ENCODE data around the gene BDH2.

The BDH2 gene

DNA sequence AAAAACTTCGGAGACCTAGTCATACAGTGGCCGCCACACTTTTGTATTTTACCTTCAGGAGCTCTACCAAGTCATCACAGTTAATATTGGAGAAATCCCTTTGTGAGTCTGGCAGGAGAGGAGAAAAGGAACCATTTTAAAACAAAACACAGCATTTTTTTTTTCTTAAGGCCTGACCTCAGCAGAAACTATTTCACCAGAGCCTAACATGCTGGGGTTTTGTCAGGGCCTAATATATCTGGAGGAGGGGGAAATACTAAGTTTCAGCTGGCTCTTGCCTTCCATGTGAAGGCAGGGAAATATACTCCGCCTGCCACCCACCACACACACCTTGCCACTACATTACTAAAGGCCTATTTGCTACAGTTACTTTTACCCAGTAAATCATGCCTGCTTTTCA is 26.5 kb upstream of the BDH2 start:
- CTCF ChIA-PET: no interaction called here
- POLR2A ChIA-PET: no interaction called here
- no peak for TF ChIP-seq NFRKB (IDR thresholded peaks at IDR 0.05)
- no peak for TF ChIP-seq FOXK2 (IDR thresholded peaks at IDR 0.05)
- no peak for TF ChIP-seq FOXA1 (IDR thresholded peaks at IDR 0.05)
- no peak for TF ChIP-seq SUZ12 (IDR thresholded peaks at IDR 0.05)
- no peak for TF ChIP-seq CTBP1 (IDR thresholded peaks at IDR 0.05; ENCODE audit: borderline replicate concordance)
- TF ChIP-seq BHLHE40 (IDR thresholded peaks at IDR 0.05; ENCODE audit: borderline replicate concordance): no peak
- TF ChIP-seq HDGF (IDR thresholded peaks at IDR 0.05; ENCODE audit: borderline replicate concordance): no peak
- TF ChIP-seq FOXM1 (IDR thresholded peaks at IDR 0.05; ENCODE audit: borderline replicate concordance): no peak
- no peak for TF ChIP-seq ARNT (IDR thresholded peaks at IDR 0.05)
- TF ChIP-seq, protein P1, sequence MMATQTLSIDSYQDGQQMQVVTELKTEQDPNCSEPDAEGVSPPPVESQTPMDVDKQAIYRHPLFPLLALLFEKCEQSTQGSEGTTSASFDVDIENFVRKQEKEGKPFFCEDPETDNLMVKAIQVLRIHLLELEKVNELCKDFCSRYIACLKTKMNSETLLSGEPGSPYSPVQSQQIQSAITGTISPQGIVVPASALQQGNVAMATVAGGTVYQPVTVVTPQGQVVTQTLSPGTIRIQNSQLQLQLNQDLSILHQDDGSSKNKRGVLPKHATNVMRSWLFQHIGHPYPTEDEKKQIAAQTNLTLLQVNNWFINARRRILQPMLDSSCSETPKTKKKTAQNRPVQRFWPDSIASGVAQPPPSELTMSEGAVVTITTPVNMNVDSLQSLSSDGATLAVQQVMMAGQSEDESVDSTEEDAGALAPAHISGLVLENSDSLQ (IDR thresholded peaks at IDR 0.05): no peak
- no peak for TF ChIP-seq ELF4 (IDR thresholded peaks at IDR 0.05)
- TF ChIP-seq L3MBTL2 (conservative IDR thresholded peaks at IDR 0.05): no peak
- DNase-seq (ENCODE audit: extremely low spot score): no peak

DNA sequence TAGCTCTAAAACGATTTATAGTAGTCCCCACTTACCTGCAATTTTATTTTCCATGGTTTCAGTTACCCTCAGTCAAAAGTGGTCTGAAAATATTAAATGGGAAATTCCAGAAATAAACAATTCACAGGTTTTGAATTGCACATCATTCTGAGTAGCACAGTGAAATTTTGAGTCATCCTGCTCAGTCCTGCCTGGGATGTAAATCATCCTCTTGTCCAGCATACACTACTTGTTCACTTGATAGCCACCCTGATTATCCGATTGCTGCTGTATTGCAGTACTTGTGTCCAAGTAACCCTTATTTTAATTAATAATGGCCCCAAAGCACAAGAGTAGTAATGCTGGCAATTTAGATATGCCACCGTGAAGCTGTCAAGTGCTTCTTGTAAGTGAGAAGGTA is 23.5 kb upstream of the BDH2 start:
- ChIA-PET CTCF (no interaction called here), POLR2A (no interaction called here)
- no peak for TF ChIP-seq ELF4 (IDR thresholded peaks at IDR 0.05)
- TF ChIP-seq TARDBP (IDR thresholded peaks at IDR 0.05): no peak
- TF ChIP-seq SP1 (IDR thresholded peaks at IDR 0.05): no peak
- DNase-seq (ENCODE audit: extremely low spot score): no peak

DNA sequence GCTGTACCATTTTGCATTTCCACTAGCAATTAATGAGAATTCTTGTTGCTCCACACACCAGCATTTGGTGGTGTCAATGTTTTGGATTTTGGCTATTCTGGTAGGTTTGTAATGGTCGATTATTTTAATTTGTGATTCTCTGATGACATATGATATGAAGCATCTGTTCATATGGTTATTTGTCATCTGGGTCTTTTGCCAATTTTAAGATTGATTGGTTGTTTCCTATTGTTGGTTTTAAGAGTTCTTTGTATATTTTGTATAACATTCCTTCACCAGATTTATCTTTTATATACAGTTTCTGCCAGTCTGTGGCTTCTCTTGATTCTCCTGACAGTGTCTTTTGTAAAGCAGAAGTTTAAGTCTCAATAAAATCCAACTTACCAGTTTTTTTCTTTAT is 18.5 kb upstream of the BDH2 start:
- ChIA-PET CTCF (no interaction called here), POLR2A (no interaction called here)
- TF ChIP-seq TARDBP (IDR thresholded peaks at IDR 0.05): no peak
- no peak for TF ChIP-seq SP1 (IDR thresholded peaks at IDR 0.05)
- no peak for TF ChIP-seq BHLHE40 (IDR thresholded peaks at IDR 0.05; ENCODE audit: borderline replicate concordance)
- TF ChIP-seq, protein P1 (IDR thresholded peaks at IDR 0.05): no peak
- TF ChIP-seq SUZ12 (IDR thresholded peaks at IDR 0.05): no peak
- TF ChIP-seq L3MBTL2 (conservative IDR thresholded peaks at IDR 0.05): no peak
- no peak for TF ChIP-seq ZNF384 (IDR thresholded peaks at IDR 0.05)
- TF ChIP-seq ARNT (IDR thresholded peaks at IDR 0.05): no peak
- no peak for TF ChIP-seq NFRKB (IDR thresholded peaks at IDR 0.05)
- no peak for TF ChIP-seq ELF4 (IDR thresholded peaks at IDR 0.05)
- DNase-seq (ENCODE audit: extremely low spot score): no peak

DNA sequence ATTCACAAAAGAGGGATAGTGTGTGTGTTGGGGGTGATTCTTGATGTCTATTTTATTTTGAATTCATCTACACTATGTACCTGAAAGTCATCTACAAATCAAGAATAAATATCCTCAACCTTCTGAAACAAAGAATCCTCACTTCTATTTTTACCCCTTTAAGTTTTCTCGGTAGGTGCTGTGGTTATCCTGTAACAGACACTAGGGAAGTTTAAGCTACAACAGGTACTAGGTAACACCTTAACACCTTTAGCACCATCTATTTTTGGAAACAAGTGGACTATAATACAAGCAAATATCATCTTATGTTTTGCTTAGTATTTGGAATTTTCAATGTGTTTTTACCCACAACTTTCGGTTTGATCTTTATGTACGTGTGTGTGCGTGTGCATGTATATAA is 12.0 kb upstream of the BDH2 start:
- TF ChIP-seq, protein P1 (IDR thresholded peaks at IDR 0.05): no peak
- TF ChIP-seq ARNT (IDR thresholded peaks at IDR 0.05) (no peak), ZNF384 (IDR thresholded peaks at IDR 0.05) (no peak), FOXA1 (IDR thresholded peaks at IDR 0.05) (no peak), SUZ12 (IDR thresholded peaks at IDR 0.05) (no peak), HDGF (IDR thresholded peaks at IDR 0.05; ENCODE audit: borderline replicate concordance) (no peak), BHLHE40 (IDR thresholded peaks at IDR 0.05; ENCODE audit: borderline replicate concordance) (no peak), CTBP1 (IDR thresholded peaks at IDR 0.05; ENCODE audit: borderline replicate concordance) (no peak), NFRKB (IDR thresholded peaks at IDR 0.05) (no peak), LEF1 (IDR thresholded peaks at IDR 0.05; ENCODE audit: borderline replicate concordance) (no peak), ELF4 (IDR thresholded peaks at IDR 0.05) (no peak), SP1 (IDR thresholded peaks at IDR 0.05) (no peak), TARDBP (IDR thresholded peaks at IDR 0.05) (no peak), FOXM1 (IDR thresholded peaks at IDR 0.05; ENCODE audit: borderline replicate concordance) (no peak), FOXK2 (IDR thresholded peaks at IDR 0.05) (no peak), L3MBTL2 (conservative IDR thresholded peaks at IDR 0.05) (no peak)
- no peak for DNase-seq (ENCODE audit: extremely low spot score)
- POLR2A ChIA-PET: no interaction called here
- CTCF ChIA-PET: no interaction called here

DNA sequence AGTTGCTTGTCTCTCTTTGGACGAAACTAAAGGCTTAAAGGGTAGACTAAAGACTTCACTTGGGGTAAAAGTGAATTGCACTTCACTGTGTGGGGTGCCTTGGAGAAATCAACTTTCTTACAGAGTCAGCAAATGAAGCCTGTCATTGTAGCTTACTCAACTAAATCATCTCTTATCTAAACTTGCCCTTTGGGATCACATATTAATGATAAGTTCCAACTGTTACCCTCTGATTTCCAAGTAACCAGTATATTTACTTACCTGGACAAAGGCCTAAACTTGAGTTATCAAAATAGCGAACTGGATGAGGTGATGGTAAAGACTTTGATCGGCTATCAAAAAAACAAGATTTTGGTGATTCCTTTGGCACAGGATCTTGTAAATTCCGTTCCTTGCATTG is 8.9 kb upstream of the BDH2 start:
- DNase-seq (ENCODE audit: extremely low spot score): no peak
- TF ChIP-seq ZNF384 (IDR thresholded peaks at IDR 0.05): no peak
- no peak for TF ChIP-seq HDGF (IDR thresholded peaks at IDR 0.05; ENCODE audit: borderline replicate concordance)
- TF ChIP-seq L3MBTL2 (conservative IDR thresholded peaks at IDR 0.05): no peak
- TF ChIP-seq, protein P1 (IDR thresholded peaks at IDR 0.05): no peak
- no peak for TF ChIP-seq ELF4 (IDR thresholded peaks at IDR 0.05)
- no peak for TF ChIP-seq NFRKB (IDR thresholded peaks at IDR 0.05)
- TF ChIP-seq SP1 (IDR thresholded peaks at IDR 0.05): no peak
- TF ChIP-seq TARDBP (IDR thresholded peaks at IDR 0.05): no peak
- no peak for TF ChIP-seq BHLHE40 (IDR thresholded peaks at IDR 0.05; ENCODE audit: borderline replicate concordance)
- ChIA-PET CTCF (interaction anchor here (1.0 kb wide), 1 partner anchor 9 kb away, joined by 4 read pairs; the partner anchor contains the start of gene BDH2), POLR2A (no interaction called here)

DNA sequence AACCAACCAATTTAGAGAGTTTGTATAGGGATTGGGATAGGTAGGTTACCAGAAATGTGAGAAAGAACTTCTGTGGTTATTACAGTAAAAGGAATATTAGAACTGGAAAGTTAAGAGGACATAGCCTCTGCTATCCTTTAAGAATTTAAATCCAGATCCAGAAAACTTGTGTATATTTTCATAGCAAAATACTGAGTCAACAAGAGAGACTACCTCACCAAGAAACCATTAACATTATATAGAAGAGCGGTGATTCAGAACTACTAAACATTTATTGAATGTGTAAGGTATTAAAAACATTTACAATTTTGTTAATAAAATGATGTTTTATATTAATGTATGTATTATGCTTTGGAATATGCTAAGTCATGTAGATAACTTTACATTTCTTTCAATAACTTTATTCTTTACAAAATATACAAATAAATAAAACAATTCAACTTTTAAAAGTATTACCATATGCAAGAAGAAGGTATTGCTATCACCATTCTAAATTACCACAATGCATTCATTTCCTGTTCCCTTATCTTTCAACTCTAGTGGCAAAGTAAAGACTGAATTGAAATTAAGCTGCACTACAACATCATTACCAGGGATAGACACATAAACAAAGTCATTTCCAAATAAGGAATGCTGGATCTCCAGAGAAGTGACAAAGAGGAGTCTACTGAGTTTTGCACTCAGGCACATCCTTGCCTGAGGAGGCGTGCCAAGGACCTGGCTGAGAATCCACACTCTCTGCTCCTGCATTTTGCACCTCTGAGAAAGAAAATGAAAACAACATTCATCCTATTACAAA is 6.1 kb upstream of the BDH2 start:
- CTCF ChIA-PET: no interaction called here
- TF ChIP-seq TARDBP (IDR thresholded peaks at IDR 0.05): no peak
- no peak for TF ChIP-seq CTBP1 (IDR thresholded peaks at IDR 0.05; ENCODE audit: borderline replicate concordance)
- TF ChIP-seq LEF1 (IDR thresholded peaks at IDR 0.05; ENCODE audit: borderline replicate concordance): no peak
- no peak for TF ChIP-seq ELF4 (IDR thresholded peaks at IDR 0.05)
- TF ChIP-seq ZNF384 (IDR thresholded peaks at IDR 0.05): no peak
- TF ChIP-seq FOXM1 (IDR thresholded peaks at IDR 0.05; ENCODE audit: borderline replicate concordance): no peak
- TF ChIP-seq BHLHE40 (IDR thresholded peaks at IDR 0.05; ENCODE audit: borderline replicate concordance): no peak
- TF ChIP-seq, protein P1 (IDR thresholded peaks at IDR 0.05): no peak
- no peak for TF ChIP-seq HDGF (IDR thresholded peaks at IDR 0.05; ENCODE audit: borderline replicate concordance)
- no peak for TF ChIP-seq NFRKB (IDR thresholded peaks at IDR 0.05)
- TF ChIP-seq L3MBTL2 (conservative IDR thresholded peaks at IDR 0.05): no peak
- no peak for TF ChIP-seq SUZ12 (IDR thresholded peaks at IDR 0.05)
- no peak for TF ChIP-seq ARNT (IDR thresholded peaks at IDR 0.05)
- TF ChIP-seq FOXA1 (IDR thresholded peaks at IDR 0.05): no peak
- no peak for TF ChIP-seq FOXK2 (IDR thresholded peaks at IDR 0.05)
- TF ChIP-seq SP1 (IDR thresholded peaks at IDR 0.05): no peak
- no peak for DNase-seq (ENCODE audit: extremely low spot score)
- POLR2A ChIA-PET: no interaction called here

Data from HEK293T (cell line).